PC-3 (cell line): ENCODE measurements around the gene MAPK1.

Experiments used
- CTCF ChIP-seq: fragments of 300-600 bp; sonication (generic); conservative IDR thresholded peaks from 2 replicates; pipeline ENCODE4 v1.5.1; 2017; ENCODE audit warnings: antibody characterized with exemption, low read depth, mild to moderate bottlenecking, low read length
- EZH2phosphoT487 ChIP-seq: fragments of 300-600 bp; sonication (generic); IDR thresholded peaks from 2 replicates; pipeline ENCODE4 v1.6.1; 2018; ENCODE audit warnings: mild to moderate bottlenecking, antibody characterized with exemption, low read length, borderline replicate concordance

- TF ChIP-seq CTCF (no peak), EZH2phosphoT487 (no peak)
Measured at GRCh38 chr22:21856868-21857267, 10.6 kb downstream of the MAPK1 start.
